Epithelial cell of esophagus (primary cell): Measurements from ENCODE around the gene ZEB1.
"Not testable (repeated sequence)": the region's sequence is repeated elsewhere in the genome, so short reads cannot be mapped to it uniquely, and the experiment has no call there.

Experiments
- DNase-seq: peaks from one replicate; pipeline ENCODE4 v3.0.0; 2010; ENCODE audit warnings: low read depth
- H3K4me3 ChIP-seq: 2 replicates; pipeline ENCODE4 v1.5.1; 2011; ENCODE audit warnings: mild to moderate bottlenecking, low read length, control low read depth
- TF ChIP-seq, protein P1 (sequence below): IDR thresholded peaks from 2 replicates; pipeline ENCODE4 v1.5.1; 2011; ENCODE audit warnings: low read depth, mild to moderate bottlenecking, low read length, control low read depth, inconsistent platforms; ENCODE audit not compliant: insufficient read depth; ENCODE audit errors: missing control alignments

The ZEB1 gene

DNA sequence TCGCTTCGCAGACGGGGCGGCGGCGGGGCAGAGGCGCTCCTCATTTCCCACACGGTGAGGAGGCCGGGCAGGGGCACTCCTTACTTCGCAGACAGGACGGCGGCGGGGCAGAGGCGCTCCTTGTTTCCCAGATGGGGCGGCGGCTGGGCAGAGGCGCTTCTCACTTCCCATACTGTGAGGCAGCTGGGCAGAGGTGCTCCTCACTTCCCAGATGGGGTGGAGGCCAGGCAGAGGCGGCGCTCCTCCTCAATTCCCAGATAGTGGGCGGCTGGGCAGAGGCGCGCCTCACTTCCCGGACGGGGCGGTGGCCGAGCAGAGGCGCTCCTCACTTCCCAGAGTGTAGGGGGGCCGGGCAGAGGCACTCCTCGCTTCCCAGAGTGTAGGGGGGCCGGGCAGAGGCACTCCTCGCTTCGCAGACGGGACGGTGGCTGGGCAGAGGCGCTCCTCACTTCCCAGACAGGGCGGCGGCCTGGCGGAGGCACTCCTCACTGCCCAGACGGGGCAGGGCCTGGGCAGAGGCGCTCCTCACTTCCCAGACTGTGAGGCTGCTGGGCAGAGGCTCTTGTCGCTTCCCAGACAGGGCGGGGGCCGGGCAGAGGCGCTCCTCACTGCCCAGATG, 43.1 kb downstream of the ZEB1 start:
- H3K4me3 ChIP-seq: no peak overlapping the region
- TF ChIP-seq, protein P1, sequence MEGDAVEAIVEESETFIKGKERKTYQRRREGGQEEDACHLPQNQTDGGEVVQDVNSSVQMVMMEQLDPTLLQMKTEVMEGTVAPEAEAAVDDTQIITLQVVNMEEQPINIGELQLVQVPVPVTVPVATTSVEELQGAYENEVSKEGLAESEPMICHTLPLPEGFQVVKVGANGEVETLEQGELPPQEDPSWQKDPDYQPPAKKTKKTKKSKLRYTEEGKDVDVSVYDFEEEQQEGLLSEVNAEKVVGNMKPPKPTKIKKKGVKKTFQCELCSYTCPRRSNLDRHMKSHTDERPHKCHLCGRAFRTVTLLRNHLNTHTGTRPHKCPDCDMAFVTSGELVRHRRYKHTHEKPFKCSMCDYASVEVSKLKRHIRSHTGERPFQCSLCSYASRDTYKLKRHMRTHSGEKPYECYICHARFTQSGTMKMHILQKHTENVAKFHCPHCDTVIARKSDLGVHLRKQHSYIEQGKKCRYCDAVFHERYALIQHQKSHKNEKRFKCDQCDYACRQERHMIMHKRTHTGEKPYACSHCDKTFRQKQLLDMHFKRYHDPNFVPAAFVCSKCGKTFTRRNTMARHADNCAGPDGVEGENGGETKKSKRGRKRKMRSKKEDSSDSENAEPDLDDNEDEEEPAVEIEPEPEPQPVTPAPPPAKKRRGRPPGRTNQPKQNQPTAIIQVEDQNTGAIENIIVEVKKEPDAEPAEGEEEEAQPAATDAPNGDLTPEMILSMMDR: no peak
- DNase-seq: no peak

GRCh38 chr10:31363696-31364095, 44.7 kb downstream of the ZEB1 start:
- not testable (repeated sequence) for H3K4me3 ChIP-seq, DNase-seq

DNA sequence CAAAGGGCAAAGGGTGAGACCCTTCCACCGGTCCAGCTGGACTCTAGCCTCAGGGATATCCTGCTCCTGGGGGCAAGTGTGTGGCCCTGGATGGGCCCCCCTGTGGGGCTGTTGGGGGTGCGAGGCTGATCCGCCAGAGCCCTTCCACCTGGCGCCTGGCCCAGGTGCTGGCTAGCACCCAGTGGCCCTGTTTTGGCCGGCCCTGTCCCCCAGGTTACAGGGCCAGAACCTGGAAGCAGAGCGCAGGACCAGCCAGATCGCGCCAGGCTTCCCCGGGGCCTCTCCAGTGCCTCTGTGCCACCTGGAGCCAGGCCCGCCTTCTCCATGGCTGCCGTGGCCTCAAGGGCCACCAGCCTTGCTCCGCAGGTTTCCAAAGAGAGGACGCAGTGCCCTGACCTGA, 45.2 kb downstream of the ZEB1 start:
- DNase-seq, H3K4me3 ChIP-seq: not testable (repeated sequence)

DNA sequence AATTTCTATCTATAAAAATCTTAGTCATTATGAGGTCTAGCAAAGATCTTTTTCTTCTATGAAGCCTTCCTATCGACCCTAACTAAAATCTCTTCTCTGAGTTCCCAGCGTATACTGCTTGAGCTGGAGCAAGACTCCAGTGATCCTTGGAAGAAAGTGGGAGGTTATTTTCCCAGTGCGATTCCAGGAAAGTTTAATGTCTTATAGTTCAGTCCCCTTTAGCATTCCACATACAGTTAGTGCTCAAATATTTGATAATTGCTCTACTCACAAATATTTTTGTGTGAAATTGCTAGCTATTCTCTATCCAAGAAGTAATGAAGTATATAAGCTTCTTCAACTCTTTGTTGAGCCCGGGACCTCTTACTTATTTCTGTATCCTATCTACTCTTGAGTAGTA, 47.7 kb downstream of the ZEB1 start:
- no peak for DNase-seq
- H3K4me3 ChIP-seq: no peak overlapping the region
- TF ChIP-seq, protein P1: no peak

DNA sequence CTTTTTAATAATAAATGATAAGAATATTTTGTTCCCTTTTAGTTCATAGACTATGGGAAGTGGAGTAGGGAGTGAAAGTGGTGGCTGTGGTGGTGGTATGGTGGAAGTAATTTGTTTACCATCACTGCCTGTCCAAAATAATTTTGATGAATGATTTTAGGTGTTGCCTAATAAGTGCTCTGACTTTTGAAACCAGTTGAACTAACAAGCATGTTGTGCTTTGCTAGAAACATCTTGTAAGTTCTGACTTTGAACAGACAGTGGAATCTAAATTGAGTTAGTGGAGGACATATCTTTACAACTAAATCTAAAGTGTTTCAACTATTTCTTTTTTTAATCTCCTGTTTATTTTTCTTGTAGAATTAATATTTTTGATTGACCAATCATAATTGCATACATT, 49.7 kb downstream of the ZEB1 start:
- DNase-seq: no peak
- TF ChIP-seq, protein P1: no peak

DNA sequence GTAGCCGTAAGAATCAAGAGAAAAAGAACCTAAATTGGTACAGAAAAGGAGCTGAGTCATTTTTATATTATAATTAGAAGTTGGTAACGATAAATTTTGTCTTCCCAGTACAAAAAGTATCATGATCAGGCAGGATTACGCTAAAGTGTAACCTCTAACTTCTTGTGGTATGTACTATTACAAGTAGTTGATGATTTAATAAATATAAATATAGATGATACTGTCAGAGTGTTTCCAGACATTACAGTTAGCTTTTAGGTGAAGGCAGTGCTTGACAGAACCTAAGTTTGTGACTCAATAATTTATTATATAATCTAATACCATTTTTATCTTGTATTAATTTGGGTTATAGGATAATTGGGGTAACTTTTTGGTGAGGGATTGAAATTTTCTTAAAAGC, 53.4 kb downstream of the ZEB1 start:
- no peak overlapping the region for H3K4me3 ChIP-seq
- no peak for DNase-seq
- TF ChIP-seq, protein P1: no peak

More for the DNA sequence above, 49.7 kb downstream of the ZEB1 start:
- H3K4me3 ChIP-seq: no peak overlapping the region

DNA sequence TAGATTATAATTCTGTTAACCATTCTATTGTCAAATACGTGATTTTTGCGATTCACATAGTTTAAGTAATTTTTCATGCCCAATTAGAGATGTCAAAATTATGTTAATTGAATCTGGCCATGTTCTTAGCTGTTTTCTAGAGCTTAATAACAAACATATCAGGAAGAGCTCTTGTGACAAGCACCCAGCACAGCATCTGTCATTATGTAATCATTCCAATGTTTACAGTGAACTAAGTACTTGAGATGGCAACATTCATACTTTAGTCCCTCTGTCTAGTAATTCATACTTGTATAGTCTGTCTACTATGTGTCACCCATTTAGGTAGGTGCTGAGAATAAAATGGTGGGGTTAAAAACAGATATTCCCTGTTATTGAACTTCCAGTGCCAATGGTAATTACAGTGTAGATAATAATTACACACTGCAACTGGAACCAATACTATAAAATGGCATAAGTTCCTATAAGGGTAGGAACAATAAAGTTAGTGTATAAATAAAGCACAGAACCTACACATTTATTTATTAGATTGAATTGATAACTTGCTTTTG, 55.2 kb downstream of the ZEB1 start:
- DNase-seq: no peak
- TF ChIP-seq, protein P1: no peak
- H3K4me3 ChIP-seq: no peak overlapping the region

GRCh38 chr10:31381171-31381570, 62.2 kb downstream of the ZEB1 start:
- TF ChIP-seq, protein P1: no peak
- H3K4me3 ChIP-seq: no peak overlapping the region
- no peak for DNase-seq
